Peyer's patch (tissue), 4 donors: ENCODE results near the gene TYMP.

Experiments used
- CTCF ChIP-seq, 6 experiments: fragments of 450-650 bp in 4 of 6; fragments of 200-600 bp in 2 of 6; sonication (generic) in 1 of 6; IDR thresholded peaks; one replicate each; pipeline ENCODE4 v1.5.1; 2017 to 2019; ENCODE audit warnings: antibody characterized with exemption in 6 of 6, mild to moderate bottlenecking in 3 of 6, moderate library complexity in 1 of 6
- POLR2A ChIP-seq, 2 donors: fragments of 450-650 bp; IDR thresholded peaks; one replicate each; pipeline ENCODE4 v1.5.1; 2017; ENCODE audit warnings: antibody characterized with exemption in 2 of 2, mild to moderate bottlenecking in 2 of 2, moderate library complexity in 2 of 2

- TF ChIP-seq POLR2A (IDR thresholded peaks at IDR 0.05) (no peak), CTCF (IDR thresholded peaks at IDR 0.05) (no peak)
These were observed 44.3 kb downstream of the TYMP start for GRCh38 chr22:50485221-50486131.
